Effector memory CD4-positive, alpha-beta T cell (primary cell): ENCODE data around the gene CDH4.

ENCODE experiments used
- DNase-seq, 3 donors: peaks; one replicate each; pipeline ENCODE4 v3.0.0-alpha.2; 2020
- H3K27ac ChIP-seq: 2 replicates; pipeline ENCODE4 v1.7.0; 2013; ENCODE audit warnings: mild to moderate bottlenecking, low read length, moderate library complexity; ENCODE audit not compliant: insufficient read depth, poor library complexity, severe bottlenecking
- H3K27me3 ChIP-seq: replicated peaks from 2 replicates; pipeline ENCODE4 v1.7.0; 2013; ENCODE audit warnings: mild to moderate bottlenecking, low read length; ENCODE audit not compliant: insufficient read depth, control insufficient read depth, poor library complexity, severe bottlenecking
- H3K36me3 ChIP-seq: 2 replicates; pipeline ENCODE4 v1.7.0; 2013; ENCODE audit warnings: mild to moderate bottlenecking, low read length, moderate library complexity; ENCODE audit not compliant: control insufficient read depth, insufficient read depth
- H3K4me1 ChIP-seq: 2 replicates; pipeline ENCODE4 v1.7.0; 2013; ENCODE audit warnings: low read length, mild to moderate bottlenecking; ENCODE audit not compliant: control insufficient read depth, insufficient read depth, poor library complexity, severe bottlenecking
- H3K4me3 ChIP-seq: 2 replicates; pipeline ENCODE4 v1.7.0; 2013; ENCODE audit warnings: low read length, low read depth, mild to moderate bottlenecking; ENCODE audit not compliant: insufficient read depth, poor library complexity, severe bottlenecking
- H3K9me3 ChIP-seq: 2 replicates; pipeline ENCODE4 v1.7.0; 2013; ENCODE audit warnings: mild to moderate bottlenecking, low read length, moderate library complexity; ENCODE audit not compliant: control insufficient read depth

CDH4 gene

GRCh38 chr20:61391185-61391584 lies 139.1 kb downstream of the CDH4 start:
- Histone ChIP-seq H3K4me1 (no peaks in the 10 kb centered on the region), H3K27me3 (no peaks in the 10 kb centered on the region), H3K36me3 (no peaks in the 10 kb centered on the region), H3K9me3 (no peaks in the 10 kb centered on the region), H3K27ac (no peak overlapping the region), H3K4me3 (no peak overlapping the region)
- no peak for DNase-seq

GRCh38 chr20:61391812-61392520 lies 139.9 kb downstream of the CDH4 start:
- H3K4me3 ChIP-seq = no peak overlapping the region
- H3K36me3 ChIP-seq = no peaks in the 10 kb centered on the region
- no peaks in the 10 kb centered on the region for H3K27me3 ChIP-seq
- H3K4me1 ChIP-seq = no peaks in the 10 kb centered on the region
- H3K27ac ChIP-seq = no peak overlapping the region
- DNase-seq = no peak
- H3K9me3 ChIP-seq = no peaks in the 10 kb centered on the region

- Histone ChIP-seq H3K4me1 (no peaks in the 10 kb centered on the region), H3K36me3 (no peaks in the 10 kb centered on the region), H3K9me3 (no peaks in the 10 kb centered on the region), H3K27ac (no peak overlapping the region), H3K4me3 (no peak overlapping the region), H3K27me3 (no peaks in the 10 kb centered on the region)
- no peak for DNase-seq
Measured at GRCh38 chr20:61394088-61394799, 142.2 kb downstream of the CDH4 start.

- Histone ChIP-seq H3K27me3 (no peaks in the 10 kb centered on the region), H3K36me3 (no peaks in the 10 kb centered on the region), H3K4me1 (no peaks in the 10 kb centered on the region), H3K27ac (no peak overlapping the region), H3K4me3 (no peak overlapping the region), H3K9me3 (no peaks in the 10 kb centered on the region)
- DNase-seq = no peak
Measured at GRCh38 chr20:61396262-61396848, 144.3 kb downstream of the CDH4 start.

GRCh38 chr20:61397146-61397545 lies 145.1 kb downstream of the CDH4 start:
- H3K27me3 ChIP-seq = no peaks in the 10 kb centered on the region
- H3K27ac ChIP-seq = no peak overlapping the region
- H3K4me1 ChIP-seq = no peaks in the 10 kb centered on the region
- H3K9me3 ChIP-seq = no peaks in the 10 kb centered on the region
- no peak overlapping the region for H3K4me3 ChIP-seq
- no peak for DNase-seq
- no peaks in the 10 kb centered on the region for H3K36me3 ChIP-seq

- Histone ChIP-seq H3K4me3 (no peak overlapping the region), H3K9me3 (no peaks in the 10 kb centered on the region), H3K27ac (no peak overlapping the region), H3K36me3 (no peaks in the 10 kb centered on the region), H3K27me3 (no peaks in the 10 kb centered on the region), H3K4me1 (no peaks in the 10 kb centered on the region)
- no peak for DNase-seq
Measured at GRCh38 chr20:61397790-61398189, 145.7 kb downstream of the CDH4 start.

- Histone ChIP-seq H3K4me1 (no peaks in the 10 kb centered on the region), H3K36me3 (no peaks in the 10 kb centered on the region), H3K27ac (no peak overlapping the region), H3K9me3 (no peaks in the 10 kb centered on the region), H3K4me3 (no peak overlapping the region), H3K27me3 (no peaks in the 10 kb centered on the region)
- no peak for DNase-seq
Measured at GRCh38 chr20:61399433-61399832, 147.4 kb downstream of the CDH4 start.

- no peaks in the 10 kb centered on the region for H3K9me3 ChIP-seq
Measured at GRCh38 chr20:61400499-61400898, 148.4 kb downstream of the CDH4 start.

GRCh38 chr20:61404303-61404702 lies 152.2 kb downstream of the CDH4 start:
- no peaks in the 10 kb centered on the region for H3K36me3 ChIP-seq
- no peak overlapping the region for H3K4me3 ChIP-seq
- no peak for DNase-seq
- no peaks in the 10 kb centered on the region for H3K9me3 ChIP-seq
- H3K27me3 ChIP-seq = no peaks in the 10 kb centered on the region
- no peak overlapping the region for H3K27ac ChIP-seq
- H3K4me1 ChIP-seq = no peaks in the 10 kb centered on the region

More at GRCh38 chr20:61400499-61400898, 148.4 kb downstream of the CDH4 start:
- H3K4me3 ChIP-seq = no peak overlapping the region
- no peaks in the 10 kb centered on the region for H3K36me3 ChIP-seq
- DNase-seq = no peak
- H3K27me3 ChIP-seq = no peaks in the 10 kb centered on the region
- H3K27ac ChIP-seq = no peak overlapping the region
- no peaks in the 10 kb centered on the region for H3K4me1 ChIP-seq

GRCh38 chr20:61405007-61405406 lies 152.9 kb downstream of the CDH4 start:
- DNase-seq = no peak
- Histone ChIP-seq H3K4me3 (no peak overlapping the region), H3K4me1 (no peaks in the 10 kb centered on the region), H3K9me3 (no peaks in the 10 kb centered on the region), H3K36me3 (no peaks in the 10 kb centered on the region), H3K27me3 (no peaks in the 10 kb centered on the region), H3K27ac (no peak overlapping the region)
